Measurements from ENCODE around the gene GOLGA3.
A peak's percentile ranks its signal among the peaks of the same experiment; 100 is the strongest.
"Not testable (repeated sequence)": the region's sequence is repeated elsewhere in the genome, so short reads cannot be mapped to it uniquely, and the experiment has no call there.

Gene GOLGA3

GRCh38 chr12:132818562-132818961 is 10.1 kb downstream of the GOLGA3 start:
- no peak for DNase-seq (ENCODE audit: low read depth, low spot score)

GRCh38 chr12:132814232-132814631 is 14.4 kb downstream of the GOLGA3 start:
- no peak for DNase-seq (ENCODE audit: low read depth, low spot score)

- no peak for DNase-seq (ENCODE audit: low read depth, low spot score)
Measured at GRCh38 chr12:132813443-132813842, 15.2 kb downstream of the GOLGA3 start.

- DNase-seq (ENCODE audit: low read depth, low spot score), result peak; percentile 80
Measured at GRCh38 chr12:132812631-132813305, 15.9 kb downstream of the GOLGA3 start.

GRCh38 chr12:132809391-132809790 is 19.3 kb downstream of the GOLGA3 start:
- DNase-seq (ENCODE audit: low read depth, low spot score), result not testable (repeated sequence)

GRCh38 chr12:132807295-132808092 is 21.2 kb downstream of the GOLGA3 start:
- DNase-seq (ENCODE audit: low read depth, low spot score), result no peak

GRCh38 chr12:132806857-132807256 is 21.8 kb downstream of the GOLGA3 start:
- DNase-seq (ENCODE audit: low read depth, low spot score), result no peak

- DNase-seq (ENCODE audit: low read depth, low spot score), result no peak
Measured at GRCh38 chr12:132804426-132804861, 24.2 kb downstream of the GOLGA3 start.

GRCh38 chr12:132803888-132804287 is 24.8 kb downstream of the GOLGA3 start:
- peak; percentile 80 for DNase-seq (ENCODE audit: low read depth, low spot score)

- DNase-seq (ENCODE audit: low read depth, low spot score), result peak; percentile 15
Measured at GRCh38 chr12:132803125-132803524, 25.5 kb downstream of the GOLGA3 start.

GRCh38 chr12:132801741-132802140 is 26.9 kb downstream of the GOLGA3 start:
- no peak for DNase-seq (ENCODE audit: low read depth, low spot score)

GRCh38 chr12:132798836-132799235 is 29.8 kb downstream of the GOLGA3 start:
- no peak for DNase-seq (ENCODE audit: low read depth, low spot score)

- no peak for DNase-seq (ENCODE audit: low read depth, low spot score)
Measured at GRCh38 chr12:132797820-132798570, 30.7 kb downstream of the GOLGA3 start.

- DNase-seq (ENCODE audit: low read depth, low spot score), result no peak
Measured at GRCh38 chr12:132795847-132796246, 32.8 kb downstream of the GOLGA3 start.

GRCh38 chr12:132791940-132792339 is 36.7 kb downstream of the GOLGA3 start:
- not testable (repeated sequence) for DNase-seq (ENCODE audit: low read depth, low spot score)

GRCh38 chr12:132789099-132789471 is 39.6 kb downstream of the GOLGA3 start:
- no peak for DNase-seq (ENCODE audit: low read depth, low spot score)

GRCh38 chr12:132788375-132789098 is 40.1 kb downstream of the GOLGA3 start:
- DNase-seq (ENCODE audit: low read depth, low spot score), result no peak

- DNase-seq (ENCODE audit: low read depth, low spot score), result no peak
Measured at GRCh38 chr12:132787877-132788276, 40.8 kb downstream of the GOLGA3 start.

GRCh38 chr12:132786192-132786591 is 42.5 kb downstream of the GOLGA3 start:
- DNase-seq (ENCODE audit: low read depth, low spot score), result no peak

- DNase-seq (ENCODE audit: low read depth, low spot score), result no peak
Measured at GRCh38 chr12:132784580-132784979, 44.1 kb downstream of the GOLGA3 start.

- DNase-seq (ENCODE audit: low read depth, low spot score), result no peak
Measured at GRCh38 chr12:132783917-132784531, 44.6 kb downstream of the GOLGA3 start.
